ENCODE data around the gene BIN2.
A peak's percentile ranks its signal among the peaks of the same experiment; 100 is the strongest.

The BIN2 gene

GRCh38 chr12:51253276-51253675 is 70.7 kb downstream of the BIN2 start:
- DNase-seq, result no peak

- no peak for DNase-seq
Observed at GRCh38 chr12:51247523-51248206, 76.3 kb downstream of the BIN2 start.

GRCh38 chr12:51246254-51246853 is 77.6 kb downstream of the BIN2 start:
- no peak for DNase-seq

GRCh38 chr12:51245476-51246253 is 78.3 kb downstream of the BIN2 start:
- no peak for DNase-seq

- no peak for DNase-seq
Observed at GRCh38 chr12:51244269-51244668, 79.7 kb downstream of the BIN2 start.

- DNase-seq, result no peak
Observed at GRCh38 chr12:51242876-51243275, 81.1 kb downstream of the BIN2 start.

GRCh38 chr12:51242120-51242519 is 81.9 kb downstream of the BIN2 start:
- no peak for DNase-seq

GRCh38 chr12:51240971-51241370 is 83.0 kb downstream of the BIN2 start:
- no peak for DNase-seq

- DNase-seq, result peak; percentile 90
Observed at GRCh38 chr12:51238510-51239334, 85.3 kb downstream of the BIN2 start, which contains the start of gene DAZAP2. DAZAP2 (plus strand) TSS chr12:51238826; CDS start chr12:51238908, 82 bp downstream.

- DNase-seq, result no peak
Observed at GRCh38 chr12:51238037-51238509, 85.9 kb downstream of the BIN2 start.

GRCh38 chr12:51234530-51234929 is 89.4 kb downstream of the BIN2 start:
- DNase-seq, result no peak

GRCh38 chr12:51232642-51233041 is 91.3 kb downstream of the BIN2 start:
- no peak for DNase-seq

All from T1000 (cell line).